SK-N-SH (cell line): ENCODE data around the gene TRMT10A. TPM values are rescaled to one million over a fixed set of nuclear protein-coding genes. Genes with fewer than 3 reads are reported as not detected.

Source experiments
- CTCF ChIA-PET: fragments of 300-600, 350-600 bp; formaldehyde crosslinking; extraction: SDS; loops from one replicate; lab custom pipeline; 2021; lab: Yijun Ruan, JAX
- POLR2A ChIA-PET: fragments of 350-600 bp; sonication (Branson Sonifier 250); formaldehyde crosslinking; extraction: SDS; loops from one replicate; lab custom pipeline; 2020; ENCODE audit warnings: antibody characterized with exemption, inconsistent platforms; lab: Yijun Ruan, JAX
- DNase-seq: peaks from one replicate; pipeline ENCODE4 v3.0.0; 2012
- H2AFZ ChIP-seq: fragments of 200-600 bp; sonication (generic); 2 replicates; pipeline ENCODE4 v1.8.1; 2016; ENCODE audit warnings: antibody characterized with exemption, mild to moderate bottlenecking, low read depth
- H3F3A ChIP-seq: fragments of 200-600 bp; sonication (generic); replicated peaks from 2 replicates; pipeline ENCODE3; 2016; ENCODE audit warnings: antibody characterized with exemption, mild to moderate bottlenecking; ENCODE audit not compliant: insufficient read depth
- H3K27ac ChIP-seq, 2 experiments: fragments of 200-500 bp in 1 of 2; fragments of 200-600 bp in 1 of 2; sonication (Bioruptor generic) in 1 of 2; sonication (generic), shearing (Covaris generic) in 1 of 2; 2 replicates each; pipeline versions ENCODE4 v1.5.1 to v1.6.1; 2014 to 2016; ENCODE audit warnings: low read depth in 2 of 2, inconsistent platforms in 1 of 2, low read length in 1 of 2, mild to moderate bottlenecking in 1 of 2, mixed read lengths in 1 of 2
- H3K27me3 ChIP-seq: fragments of 200-600 bp; sonication (generic), shearing (Covaris generic); 2 replicates; pipeline ENCODE4 v1.6.1; 2016; ENCODE audit warnings: mixed run types; ENCODE audit not compliant: insufficient read depth
- H3K36me3 ChIP-seq, 2 experiments: fragments of 200-500 bp in 1 of 2; fragments of 200-600 bp in 1 of 2; sonication (Bioruptor generic) in 1 of 2; sonication (generic) in 1 of 2; replicated peaks in 1 of 2; 2 replicates each; pipeline versions ENCODE3 to v1.5.1; 2014 to 2016; ENCODE audit warnings: low read length in 1 of 2, mild to moderate bottlenecking in 1 of 2; ENCODE audit not compliant: insufficient read depth in 2 of 2, control insufficient read depth in 1 of 2
- H3K4me1 ChIP-seq, 2 experiments: fragments of 200-500 bp in 1 of 2; fragments of 200-600 bp in 1 of 2; sonication (Bioruptor generic) in 1 of 2; sonication (generic), shearing (Covaris generic) in 1 of 2; 2 replicates each; pipeline versions ENCODE4 v1.5.1 to v1.6.1; 2014 to 2016; ENCODE audit warnings: low read depth in 1 of 2, low read length in 1 of 2, mixed run types in 1 of 2; ENCODE audit not compliant: insufficient read depth in 2 of 2, control insufficient read depth in 1 of 2
- H3K4me2 ChIP-seq: fragments of 200-600 bp; sonication (generic), shearing (Covaris generic); 2 replicates; pipeline ENCODE4 v1.6.1; 2017; ENCODE audit warnings: mixed run types
- H3K4me3 ChIP-seq, 2 experiments: fragments of 200-500 bp in 1 of 2; fragments of 200-600 bp in 1 of 2; sonication (Bioruptor generic) in 1 of 2; sonication (generic), shearing (Covaris generic) in 1 of 2; 2 replicates each; pipeline versions ENCODE4 v1.5.1 to v1.8.1; 2014 to 2016; ENCODE audit warnings: low read depth in 2 of 2, inconsistent platforms in 1 of 2, low read length in 1 of 2, mild to moderate bottlenecking in 1 of 2, mixed read lengths in 1 of 2, moderate library complexity in 1 of 2
- H3K79me2 ChIP-seq: fragments of 200-600 bp; sonication (generic); 2 replicates; pipeline ENCODE4 v1.8.1; 2017; ENCODE audit warnings: mild to moderate bottlenecking; ENCODE audit not compliant: insufficient read depth
- H3K9ac ChIP-seq: fragments of 200-600 bp; sonication (generic); 2 replicates; pipeline ENCODE4 v1.6.1; 2017; ENCODE audit warnings: mixed run types
- H3K9me2 ChIP-seq: fragments of 200-600 bp; sonication (generic); 2 replicates; pipeline ENCODE4 v1.6.1; 2017; ENCODE audit warnings: mixed run types
- H3K9me3 ChIP-seq: fragments of 200-600 bp; sonication (generic); 2 replicates; pipeline ENCODE4 v1.6.1; 2017; ENCODE audit warnings: mixed run types, mild to moderate bottlenecking, moderate library complexity
- H4K20me1 ChIP-seq: fragments of 200-600 bp; sonication (generic); 2 replicates; pipeline ENCODE4 v1.6.1; 2017; ENCODE audit warnings: mild to moderate bottlenecking, mixed run types; ENCODE audit not compliant: insufficient read depth
- CHD2 ChIP-seq: fragments of 150-350 bp; IDR thresholded peaks from 2 replicates; pipeline ENCODE4 v1.6.1; 2018; ENCODE audit warnings: low read length; ENCODE audit not compliant: partially characterized antibody
- ELF1 ChIP-seq: IDR thresholded peaks from 2 replicates; pipeline ENCODE4 v1.4.0; 2012
- EP300 ChIP-seq, 2 experiments: IDR thresholded peaks; 2 replicates each; pipeline versions ENCODE4 v1.4.0 to v1.6.1; 2012; ENCODE audit warnings: borderline replicate concordance in 1 of 2, low read depth in 1 of 2, low read length in 1 of 2
- FOSL2 ChIP-seq: IDR thresholded peaks from 2 replicates; pipeline ENCODE4 v1.4.0; 2012; ENCODE audit warnings: low read depth, mild to moderate bottlenecking, moderate library complexity, borderline replicate concordance
- FOXM1 ChIP-seq: IDR thresholded peaks from 2 replicates; pipeline ENCODE4 v1.4.0; 2012; ENCODE audit warnings: low read depth, mild to moderate bottlenecking
- GABPA ChIP-seq: IDR thresholded peaks from 2 replicates; pipeline ENCODE4 v1.4.0; 2012; ENCODE audit warnings: low read depth, mild to moderate bottlenecking
- JUND ChIP-seq: IDR thresholded peaks from 2 replicates; pipeline ENCODE4 v1.4.0; 2012
- MXI1 ChIP-seq: IDR thresholded peaks from 2 replicates; pipeline ENCODE4 v1.6.1; 2012; ENCODE audit warnings: mild to moderate bottlenecking, low read depth, low read length, improper control_type of control experiment
- NRF1 ChIP-seq: IDR thresholded peaks from 2 replicates; pipeline ENCODE4 v1.6.1; 2012; ENCODE audit warnings: low read depth, mild to moderate bottlenecking, low read length
- POLR2AphosphoS5 ChIP-seq: IDR thresholded peaks from 2 replicates; pipeline ENCODE4 v1.6.1; 2012; ENCODE audit warnings: low read depth, low read length
- RAD21 ChIP-seq: IDR thresholded peaks from 2 replicates; pipeline ENCODE4 v1.6.1; 2012; ENCODE audit warnings: mild to moderate bottlenecking, low read length
- RFX5 ChIP-seq: IDR thresholded peaks from 2 replicates; pipeline ENCODE4 v1.6.1; 2012; ENCODE audit warnings: mild to moderate bottlenecking, improper control_type of control experiment, low read length
- RXRA ChIP-seq: IDR thresholded peaks from 2 replicates; pipeline ENCODE4 v1.4.0; 2012; ENCODE audit warnings: low read depth, mild to moderate bottlenecking, borderline replicate concordance
- SIN3A ChIP-seq: IDR thresholded peaks from 2 replicates; pipeline ENCODE4 v1.6.1; 2012; ENCODE audit warnings: low read depth, mild to moderate bottlenecking, low read length, moderate library complexity, borderline replicate concordance
- SMC3 ChIP-seq: IDR thresholded peaks from 2 replicates; pipeline ENCODE4 v1.6.1; 2012; ENCODE audit warnings: low read depth, low read length, improper control_type of control experiment
- TCF12 ChIP-seq: IDR thresholded peaks from 2 replicates; pipeline ENCODE4 v1.4.0; 2012
- WGBS: methylation state at CpG from one replicate; pipeline ENCODE4 v1.1.6; 2017; ENCODE audit warnings: low lambda C conversion rate; 5-methylcytosine and 5-hydroxymethylcytosine counted together
- polyA plus RNA-seq, 3 experiments: library from polyadenylated mRNA; depleted of rRNA; stranded (reverse); fragments of >200 nt; gene quantifications; 2 replicates each; pipeline ENCODE4 v1.2.3, GENCODE V29; 2012
- TF ChIP-seq, protein P1 (sequence below): fragments of 150-350 bp; IDR thresholded peaks from 2 replicates; pipeline ENCODE4 v1.6.1; 2016; ENCODE audit warnings: mild to moderate bottlenecking, low read depth, low read length
- TF ChIP-seq, protein P2 (sequence below): IDR thresholded peaks from 2 replicates; pipeline ENCODE4 v1.4.0; 2012; ENCODE audit warnings: low read depth, borderline replicate concordance
- TF ChIP-seq, protein P3 (sequence below): IDR thresholded peaks from 2 replicates; pipeline ENCODE4 v1.4.0; 2012; ENCODE audit warnings: low read depth
- TF ChIP-seq, protein P4 (sequence below): IDR thresholded peaks from 2 replicates; pipeline ENCODE4 v1.6.1; 2012; ENCODE audit warnings: mild to moderate bottlenecking, low read depth, low read length, moderate library complexity
- TF ChIP-seq, protein P5 (sequence below): IDR thresholded peaks from 2 replicates; pipeline ENCODE4 v1.4.0; 2012; ENCODE audit warnings: low read depth, borderline replicate concordance

Gene TRMT10A
- polyA plus RNA-seq, 1 of the 3 experiments (the other 2 are of a cell fraction) = 2.4 TPM

DNA sequence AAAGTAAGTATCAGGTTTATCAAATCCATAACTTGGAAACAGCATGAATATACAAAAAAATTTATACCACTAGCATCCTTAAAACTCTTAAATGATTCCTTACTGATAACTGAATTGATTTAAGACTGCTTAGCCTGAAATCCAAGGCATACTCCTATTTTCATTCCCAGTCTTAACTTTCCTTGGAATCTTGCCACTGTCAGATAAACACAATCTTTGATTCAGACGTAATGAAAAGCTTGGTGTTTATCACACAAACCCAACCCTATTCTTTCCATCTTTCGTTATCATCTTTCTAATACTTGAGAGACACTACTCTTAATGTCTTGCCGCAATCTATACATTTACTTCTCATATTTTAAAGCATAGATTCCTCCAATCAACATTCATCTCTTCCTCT, 33.9 kb downstream of the TRMT10A start:
- 43% methylated on average over 3 of the region's 3 CpGs for WGBS
- Histone ChIP-seq H3K9ac (no peak overlapping the region), H2AFZ (no peak overlapping the region), H3K27ac (no peak overlapping the region), H3K79me2 (no peaks in the 10 kb centered on the region), H3F3A (peaks cover 4% of the 10 kb centered on the region), H4K20me1 (no peaks in the 10 kb centered on the region), H3K4me1 (no peaks in the 10 kb centered on the region), H3K36me3 (no peaks in the 10 kb centered on the region), H3K4me3 (no peak overlapping the region), H3K4me2 (no peak overlapping the region), H3K9me3 (no peaks in the 10 kb centered on the region), H3K9me2 (no peaks in the 10 kb centered on the region), H3K27me3 (peaks cover 7% of the 10 kb centered on the region; the same call in 1 of the 2 replicates)
- POLR2A ChIA-PET = no interaction called here
- no peak for DNase-seq
- CTCF ChIA-PET = interaction anchor here (0.8 to 1.5 kb wide), 2 partner anchors 19 to 276 kb away, joined by 3 to 4 read pairs; partner anchors contain the start of gene C4orf17
- TF ChIP-seq RXRA (no peak), RFX5 (no peak), POLR2AphosphoS5 (no peak), NRF1 (no peak), FOXM1 (no peak), GABPA (no peak), FOSL2 (no peak), EP300 (IDR thresholded peaks at IDR 0.05; ENCODE audit: borderline replicate concordance in 1 of 2, low read depth in 1 of 2, low read length in 1 of 2) (no peak), TCF12 (no peak)
- TF ChIP-seq, protein P1, sequence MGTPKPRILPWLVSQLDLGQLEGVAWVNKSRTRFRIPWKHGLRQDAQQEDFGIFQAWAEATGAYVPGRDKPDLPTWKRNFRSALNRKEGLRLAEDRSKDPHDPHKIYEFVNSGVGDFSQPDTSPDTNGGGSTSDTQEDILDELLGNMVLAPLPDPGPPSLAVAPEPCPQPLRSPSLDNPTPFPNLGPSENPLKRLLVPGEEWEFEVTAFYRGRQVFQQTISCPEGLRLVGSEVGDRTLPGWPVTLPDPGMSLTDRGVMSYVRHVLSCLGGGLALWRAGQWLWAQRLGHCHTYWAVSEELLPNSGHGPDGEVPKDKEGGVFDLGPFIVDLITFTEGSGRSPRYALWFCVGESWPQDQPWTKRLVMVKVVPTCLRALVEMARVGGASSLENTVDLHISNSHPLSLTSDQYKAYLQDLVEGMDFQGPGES = no peak

DNA sequence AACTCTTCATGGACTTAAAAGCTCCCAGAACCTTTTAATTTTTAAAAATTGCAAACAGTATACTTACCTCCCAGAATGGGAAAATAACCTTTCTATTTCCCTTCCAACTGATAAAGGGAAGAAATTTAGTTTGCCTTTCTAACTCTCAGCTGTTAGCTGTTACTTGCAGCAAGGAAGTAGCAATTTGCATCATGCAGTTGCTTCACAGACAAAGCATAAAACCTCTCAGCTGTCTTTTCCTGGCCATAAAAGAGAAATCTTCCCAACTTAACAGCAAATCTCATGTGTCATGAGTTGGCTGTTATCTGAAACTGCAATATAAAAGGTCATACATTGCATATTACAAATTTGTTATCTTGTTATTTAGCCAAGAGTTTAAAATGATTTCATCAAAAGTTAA, 34.6 kb downstream of the TRMT10A start:
- H3K4me2 ChIP-seq = no peak overlapping the region
- H2AFZ ChIP-seq = no peak overlapping the region
- no peak overlapping the region for H3K27ac ChIP-seq
- H3K79me2 ChIP-seq = no peaks in the 10 kb centered on the region
- no peaks in the 10 kb centered on the region for H3K36me3 ChIP-seq
- H4K20me1 ChIP-seq = no peaks in the 10 kb centered on the region
- no peak for DNase-seq
- no peak overlapping the region for H3K4me3 ChIP-seq
- CTCF ChIA-PET = no interaction called here
- POLR2A ChIA-PET = no interaction called here
- H3K27me3 ChIP-seq = peaks cover 7% of the 10 kb centered on the region; the same call in 1 of the 2 replicates
- no peaks in the 10 kb centered on the region for H3K9me2 ChIP-seq
- H3K4me1 ChIP-seq = no peaks in the 10 kb centered on the region
- no peaks in the 10 kb centered on the region for H3K9me3 ChIP-seq
- no peak overlapping the region for H3K9ac ChIP-seq
- peaks cover 4% of the 10 kb centered on the region for H3F3A ChIP-seq
- TF ChIP-seq RFX5 = no peak
- TF ChIP-seq, protein P2, sequence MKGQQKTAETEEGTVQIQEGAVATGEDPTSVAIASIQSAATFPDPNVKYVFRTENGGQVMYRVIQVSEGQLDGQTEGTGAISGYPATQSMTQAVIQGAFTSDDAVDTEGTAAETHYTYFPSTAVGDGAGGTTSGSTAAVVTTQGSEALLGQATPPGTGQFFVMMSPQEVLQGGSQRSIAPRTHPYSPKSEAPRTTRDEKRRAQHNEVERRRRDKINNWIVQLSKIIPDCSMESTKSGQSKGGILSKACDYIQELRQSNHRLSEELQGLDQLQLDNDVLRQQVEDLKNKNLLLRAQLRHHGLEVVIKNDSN = no peak
- TF ChIP-seq SMC3 = no peak
- no peak for TF ChIP-seq MXI1
- no peak for TF ChIP-seq RXRA
- no peak for TF ChIP-seq FOSL2
- TF ChIP-seq NRF1 = no peak
- TF ChIP-seq, protein P3, sequence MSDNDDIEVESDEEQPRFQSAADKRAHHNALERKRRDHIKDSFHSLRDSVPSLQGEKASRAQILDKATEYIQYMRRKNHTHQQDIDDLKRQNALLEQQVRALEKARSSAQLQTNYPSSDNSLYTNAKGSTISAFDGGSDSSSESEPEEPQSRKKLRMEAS = no peak
- no peak for TF ChIP-seq RAD21
- TF ChIP-seq, protein P4, sequence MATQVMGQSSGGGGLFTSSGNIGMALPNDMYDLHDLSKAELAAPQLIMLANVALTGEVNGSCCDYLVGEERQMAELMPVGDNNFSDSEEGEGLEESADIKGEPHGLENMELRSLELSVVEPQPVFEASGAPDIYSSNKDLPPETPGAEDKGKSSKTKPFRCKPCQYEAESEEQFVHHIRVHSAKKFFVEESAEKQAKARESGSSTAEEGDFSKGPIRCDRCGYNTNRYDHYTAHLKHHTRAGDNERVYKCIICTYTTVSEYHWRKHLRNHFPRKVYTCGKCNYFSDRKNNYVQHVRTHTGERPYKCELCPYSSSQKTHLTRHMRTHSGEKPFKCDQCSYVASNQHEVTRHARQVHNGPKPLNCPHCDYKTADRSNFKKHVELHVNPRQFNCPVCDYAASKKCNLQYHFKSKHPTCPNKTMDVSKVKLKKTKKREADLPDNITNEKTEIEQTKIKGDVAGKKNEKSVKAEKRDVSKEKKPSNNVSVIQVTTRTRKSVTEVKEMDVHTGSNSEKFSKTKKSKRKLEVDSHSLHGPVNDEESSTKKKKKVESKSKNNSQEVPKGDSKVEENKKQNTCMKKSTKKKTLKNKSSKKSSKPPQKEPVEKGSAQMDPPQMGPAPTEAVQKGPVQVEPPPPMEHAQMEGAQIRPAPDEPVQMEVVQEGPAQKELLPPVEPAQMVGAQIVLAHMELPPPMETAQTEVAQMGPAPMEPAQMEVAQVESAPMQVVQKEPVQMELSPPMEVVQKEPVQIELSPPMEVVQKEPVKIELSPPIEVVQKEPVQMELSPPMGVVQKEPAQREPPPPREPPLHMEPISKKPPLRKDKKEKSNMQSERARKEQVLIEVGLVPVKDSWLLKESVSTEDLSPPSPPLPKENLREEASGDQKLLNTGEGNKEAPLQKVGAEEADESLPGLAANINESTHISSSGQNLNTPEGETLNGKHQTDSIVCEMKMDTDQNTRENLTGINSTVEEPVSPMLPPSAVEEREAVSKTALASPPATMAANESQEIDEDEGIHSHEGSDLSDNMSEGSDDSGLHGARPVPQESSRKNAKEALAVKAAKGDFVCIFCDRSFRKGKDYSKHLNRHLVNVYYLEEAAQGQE = no peak
- no peak for TF ChIP-seq JUND
- TF ChIP-seq GABPA = no peak
- TF ChIP-seq, protein P5, sequence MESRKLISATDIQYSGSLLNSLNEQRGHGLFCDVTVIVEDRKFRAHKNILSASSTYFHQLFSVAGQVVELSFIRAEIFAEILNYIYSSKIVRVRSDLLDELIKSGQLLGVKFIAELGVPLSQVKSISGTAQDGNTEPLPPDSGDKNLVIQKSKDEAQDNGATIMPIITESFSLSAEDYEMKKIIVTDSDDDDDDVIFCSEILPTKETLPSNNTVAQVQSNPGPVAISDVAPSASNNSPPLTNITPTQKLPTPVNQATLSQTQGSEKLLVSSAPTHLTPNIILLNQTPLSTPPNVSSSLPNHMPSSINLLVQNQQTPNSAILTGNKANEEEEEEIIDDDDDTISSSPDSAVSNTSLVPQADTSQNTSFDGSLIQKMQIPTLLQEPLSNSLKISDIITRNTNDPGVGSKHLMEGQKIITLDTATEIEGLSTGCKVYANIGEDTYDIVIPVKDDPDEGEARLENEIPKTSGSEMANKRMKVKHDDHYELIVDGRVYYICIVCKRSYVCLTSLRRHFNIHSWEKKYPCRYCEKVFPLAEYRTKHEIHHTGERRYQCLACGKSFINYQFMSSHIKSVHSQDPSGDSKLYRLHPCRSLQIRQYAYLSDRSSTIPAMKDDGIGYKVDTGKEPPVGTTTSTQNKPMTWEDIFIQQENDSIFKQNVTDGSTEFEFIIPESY = no peak
- no peak for TF ChIP-seq SIN3A
- no peak for TF ChIP-seq CHD2
- TF ChIP-seq POLR2AphosphoS5 = no peak
- no peak for TF ChIP-seq ELF1
